WTC11 (cell line): ENCODE measurements around the gene CTNNA1. TPM values are rescaled to one million over a fixed set of nuclear protein-coding genes. Genes with fewer than 3 reads are reported as not detected.
A peak's percentile ranks its signal among the peaks of the same experiment; 100 is the strongest.
"Not testable (repeated sequence)": the region's sequence is repeated elsewhere in the genome, so short reads cannot be mapped to it uniquely, and the experiment has no call there.

ENCODE experiments used
- ATAC-seq: fragments of 200-7000 bp; cut with Tn5 transposase; 2 replicates; pipeline ENCODE4 v1.10.0; 2021; ENCODE audit warnings: mild to moderate bottlenecking, moderate library complexity
- CTCF ChIA-PET: fragments of 300-600 bp; sonication (Branson Sonifier 250); formaldehyde crosslinking; loops from one replicate; lab custom pipeline; 2021; ENCODE audit warnings: antibody characterized with exemption; lab: Charles Lee
- POLR2A ChIA-PET: fragments of 350-600 bp; sonication (Branson Sonifier 250); formaldehyde crosslinking; loops from one replicate; lab custom pipeline; 2021; ENCODE audit warnings: antibody characterized with exemption; lab: Charles Lee
- DNase-seq: peaks from one replicate; pipeline ENCODE4 v3.0.0; 2021; ENCODE audit warnings: low spot score
- H3K27ac Mint-ChIP-seq: 2 replicates; pipeline ENCODE4 v1.8.0; 2021; ENCODE audit warnings: mixed read lengths
- H3K27me3 Mint-ChIP-seq: 2 replicates; pipeline ENCODE4 v1.8.0; 2021; ENCODE audit warnings: low read depth, mild to moderate bottlenecking, moderate library complexity, mixed read lengths
- H3K36me3 Mint-ChIP-seq: 2 replicates; pipeline ENCODE4 v1.8.0; 2021; ENCODE audit warnings: mixed read lengths
- H3K4me1 Mint-ChIP-seq: 2 replicates; pipeline ENCODE4 v1.8.0; 2022; ENCODE audit warnings: mixed read lengths
- H3K4me3 Mint-ChIP-seq: 2 replicates; pipeline ENCODE4 v1.8.0; 2021; ENCODE audit warnings: mild to moderate bottlenecking, moderate library complexity, mixed read lengths
- H3K9me3 Mint-ChIP-seq: 2 replicates; pipeline ENCODE4 v1.8.0; 2021; ENCODE audit warnings: mixed read lengths
- AFF4 ChIP-seq: sonication (generic); formaldehyde crosslinking; IDR thresholded peaks from 2 replicates; pipeline ENCODE4 v1.8.1; 2023; ENCODE audit warnings: mild to moderate bottlenecking, missing genetic modification reagents, borderline replicate concordance
- AR ChIP-seq: fragments of 250-450 bp; sonication (Bioruptor Pico); IDR thresholded peaks from 2 replicates; pipeline ENCODE4 v1.9.0; 2021; ENCODE audit warnings: mild to moderate bottlenecking
- CBFB ChIP-seq: sonication (generic); formaldehyde crosslinking; IDR thresholded peaks from 2 replicates; pipeline ENCODE4 v1.8.1; 2022; ENCODE audit warnings: mild to moderate bottlenecking, low read depth, missing genetic modification reagents
- CDX4 ChIP-seq: fragments of 250-450 bp; sonication (Bioruptor Pico); IDR thresholded peaks from 2 replicates; pipeline ENCODE4 v1.9.0; 2021; ENCODE audit warnings: moderate library complexity, mild to moderate bottlenecking, inconsistent platforms, borderline replicate concordance
- ESRRA ChIP-seq: sonication (generic); formaldehyde crosslinking; IDR thresholded peaks from 2 replicates; pipeline ENCODE4 v1.8.1; 2022; ENCODE audit warnings: mild to moderate bottlenecking, missing genetic modification reagents, borderline replicate concordance
- FOXK1 ChIP-seq: sonication (generic); formaldehyde crosslinking; IDR thresholded peaks from 2 replicates; pipeline ENCODE4 v1.8.0; 2022; ENCODE audit warnings: mild to moderate bottlenecking, moderate library complexity, missing genetic modification reagents
- GTF2I ChIP-seq: fragments of 250-450 bp; sonication (Bioruptor Pico); conservative IDR thresholded peaks from 2 replicates; pipeline ENCODE4 v1.4.0; 2021; ENCODE audit warnings: mild to moderate bottlenecking
- HMGA2 ChIP-seq: fragments of 250-450 bp; sonication (Bioruptor Pico); IDR thresholded peaks from 2 replicates; pipeline ENCODE4 v1.4.0; 2021; ENCODE audit warnings: mild to moderate bottlenecking, moderate library complexity
- IRF1 ChIP-seq: sonication (generic); formaldehyde crosslinking; IDR thresholded peaks from 2 replicates; pipeline ENCODE4 v1.8.0; 2023; ENCODE audit warnings: missing genetic modification reagents
- IRF2 ChIP-seq: sonication (generic); formaldehyde crosslinking; IDR thresholded peaks from 2 replicates; pipeline ENCODE4 v1.8.0; 2022; ENCODE audit warnings: low read depth, missing genetic modification reagents, borderline replicate concordance
- JAZF1 ChIP-seq: fragments of 250-450 bp; sonication (Bioruptor Pico); IDR thresholded peaks from 2 replicates; pipeline ENCODE4 v1.9.0; 2021; ENCODE audit warnings: moderate library complexity, mild to moderate bottlenecking, inconsistent platforms
- MAX ChIP-seq: sonication (generic); formaldehyde crosslinking; IDR thresholded peaks from 2 replicates; pipeline ENCODE4 v1.8.0; 2022; ENCODE audit warnings: mild to moderate bottlenecking, missing genetic modification reagents
- MLX ChIP-seq: sonication (generic); formaldehyde crosslinking; IDR thresholded peaks from 2 replicates; pipeline ENCODE4 v1.8.1; 2023; ENCODE audit warnings: mild to moderate bottlenecking, missing genetic modification reagents, moderate library complexity
- MXD4 ChIP-seq: fragments of 250-450 bp; sonication (Bioruptor Pico); IDR thresholded peaks from 2 replicates; pipeline ENCODE4 v1.8.0; 2021; ENCODE audit warnings: mild to moderate bottlenecking, moderate library complexity, borderline replicate concordance
- NR1H2 ChIP-seq: sonication (generic); formaldehyde crosslinking; IDR thresholded peaks from 2 replicates; pipeline ENCODE4 v1.9.0; 2021; ENCODE audit warnings: mild to moderate bottlenecking, moderate library complexity, missing genetic modification reagents
- PRRX2 ChIP-seq: fragments of 250-450 bp; sonication (Bioruptor Pico); IDR thresholded peaks from 2 replicates; pipeline ENCODE4 v1.8.0; 2021; ENCODE audit warnings: mild to moderate bottlenecking
- SOX15 ChIP-seq: fragments of 250-450 bp; sonication (Bioruptor Pico); IDR thresholded peaks from 2 replicates; pipeline ENCODE4 v1.9.0; 2021; ENCODE audit warnings: mild to moderate bottlenecking
- TEAD1 ChIP-seq: sonication (generic); formaldehyde crosslinking; IDR thresholded peaks from 2 replicates; pipeline ENCODE4 v1.8.0; 2022; ENCODE audit warnings: mild to moderate bottlenecking, missing genetic modification reagents
- ZBTB43 ChIP-seq: sonication (generic); formaldehyde crosslinking; IDR thresholded peaks from 2 replicates; pipeline ENCODE4 v1.8.1; 2023; ENCODE audit warnings: mild to moderate bottlenecking, missing genetic modification reagents
- ZNF423 ChIP-seq: fragments of 250-450 bp; sonication (Bioruptor Pico); IDR thresholded peaks from 2 replicates; pipeline ENCODE4 v2.1.2; 2022; ENCODE audit warnings: mild to moderate bottlenecking, moderate library complexity
- ZSCAN18 ChIP-seq: fragments of 250-450 bp; sonication (Bioruptor Pico); IDR thresholded peaks from 2 replicates; pipeline ENCODE4 v2.1.2; 2022; ENCODE audit warnings: mild to moderate bottlenecking, moderate library complexity
- total RNA-seq: library from RNA; stranded (reverse); gene quantifications from 3 replicates; pipeline ENCODE4 v1.2.3, GENCODE V29; 2021

The CTNNA1 gene
- total RNA-seq, 1 experiment from 2014 or later, result 309 TPM

GRCh38 chr5:138714694-138715093 is 38.5 kb upstream of the CTNNA1 start:
- ATAC-seq (no peak), DNase-seq (no peak)
- Mint-ChIP-seq H3K27ac (no peak overlapping the region), H3K27me3 (no peaks in the 10 kb centered on the region), H3K4me1 (peaks cover 24% of the 10 kb centered on the region), H3K4me3 (no peak overlapping the region), H3K36me3 (no peaks in the 10 kb centered on the region), H3K9me3 (no peaks in the 10 kb centered on the region)
- ChIA-PET CTCF (interaction anchor here (0.5 to 2.4 kb wide), 5 partner anchors 11 to 259 kb away, joined by 3 to 13 read pairs (median 3); no protein-coding TSS in a partner anchor), POLR2A (no interaction called here)
- TF ChIP-seq ESRRA (CRISPR knock-in tag) (no peak), TEAD1 (CRISPR knock-in tag) (no peak), GTF2I (CRISPR knock-in tag) (no peak), NR1H2 (no peak), ZNF423 (CRISPR knock-in tag) (no peak), PRRX2 (CRISPR knock-in tag) (no peak), HMGA2 (CRISPR knock-in tag) (no peak), AR (CRISPR knock-in tag) (no peak), CBFB (CRISPR knock-in tag) (no peak), ZSCAN18 (CRISPR knock-in tag) (no peak), IRF2 (no peak), FOXK1 (CRISPR knock-in tag) (no peak)

GRCh38 chr5:138715931-138716432 is 37.2 kb upstream of the CTNNA1 start:
- POLR2A ChIA-PET, H3K9me3 Mint-ChIP-seq, H3K27ac Mint-ChIP-seq, H3K27me3 Mint-ChIP-seq, H3K36me3 Mint-ChIP-seq, DNase-seq, H3K4me3 Mint-ChIP-seq, ATAC-seq: not testable (repeated sequence)
- peaks cover 24% of the 10 kb centered on the region for H3K4me1 Mint-ChIP-seq
- CTCF ChIA-PET, result interaction anchor here (0.7 to 2.4 kb wide), 4 partner anchors 9 to 288 kb away, joined by 3 to 13 read pairs (median 3); no protein-coding TSS in a partner anchor

- DNase-seq (no peak), ATAC-seq (peak; percentile 83)
- ChIA-PET CTCF (interaction anchor here (2.4 kb wide), 1 partner anchor 9 kb away, joined by 13 read pairs; no protein-coding TSS in a partner anchor), POLR2A (no interaction called here)
- Mint-ChIP-seq H3K36me3 (no peaks in the 10 kb centered on the region), H3K4me3 (no peak overlapping the region), H3K27me3 (no peaks in the 10 kb centered on the region), H3K9me3 (no peaks in the 10 kb centered on the region), H3K4me1 (peaks cover 24% of the 10 kb centered on the region), H3K27ac (no peak overlapping the region)
- TF ChIP-seq JAZF1 (CRISPR knock-in tag) (no peak), GTF2I (CRISPR knock-in tag) (no peak), AFF4 (no peak), MXD4 (CRISPR knock-in tag) (no peak), MAX (no peak), IRF1 (CRISPR knock-in tag) (no peak), CDX4 (CRISPR knock-in tag) (no peak), SOX15 (CRISPR knock-in tag) (no peak), MLX (CRISPR knock-in tag) (no peak), ZBTB43 (CRISPR knock-in tag) (no peak)
Measured at GRCh38 chr5:138716456-138716924, 36.7 kb upstream of the CTNNA1 start.
